ENCODE measurements around the gene COL23A1. TPM values are rescaled to one million over a fixed set of nuclear protein-coding genes. Genes with fewer than 3 reads are reported as not detected.

COL23A1 gene
- polyA plus RNA-seq, 2 donors = 0.59 to 0.75 TPM

DNA sequence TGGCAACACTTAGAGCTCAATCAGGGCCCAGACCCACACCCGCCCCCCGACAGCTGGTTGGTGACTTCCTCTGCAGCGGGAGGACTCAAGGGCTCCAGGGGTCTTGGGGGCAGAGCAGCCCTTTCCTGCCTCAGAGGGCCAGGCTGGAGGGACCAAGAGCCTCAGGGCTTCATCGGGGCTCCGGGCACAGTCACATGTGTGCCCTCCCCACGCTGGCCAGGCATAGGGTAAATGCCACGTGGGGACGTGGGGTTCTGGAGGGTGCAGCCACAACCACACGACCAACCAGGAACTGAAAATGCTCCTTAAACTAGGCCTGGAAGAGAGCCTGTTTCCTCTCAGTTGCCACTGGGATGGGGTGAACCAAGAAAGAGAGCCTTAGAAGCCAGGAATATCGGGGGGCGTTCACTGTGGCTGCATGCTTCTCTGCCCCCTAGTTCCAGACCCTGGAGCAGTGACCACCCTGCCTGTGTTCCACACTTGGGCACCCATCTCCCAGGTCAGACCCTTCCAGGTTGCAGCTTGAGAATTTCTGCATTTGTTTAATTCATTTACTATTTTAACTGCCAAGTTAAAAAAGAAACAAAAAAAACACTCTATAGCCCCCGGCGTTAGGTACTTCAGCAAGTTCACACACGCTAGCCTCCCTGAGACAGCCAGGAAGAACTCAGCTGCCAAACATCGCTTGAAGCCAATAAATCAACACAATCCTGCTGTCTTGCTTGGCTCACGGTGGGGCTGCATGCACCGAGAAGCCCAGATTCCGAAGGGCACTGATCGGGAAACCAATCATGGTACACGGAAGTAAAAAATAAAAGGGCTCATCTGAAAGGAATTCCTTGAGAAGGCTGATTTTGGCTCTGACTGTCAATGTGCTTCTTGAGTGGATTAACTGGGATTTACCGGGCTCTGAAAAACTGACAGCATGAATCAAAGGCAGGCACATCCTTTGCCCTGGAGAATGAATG, 301.5 kb downstream of the COL23A1 start:
- Histone ChIP-seq H3K4me1 (ENCODE audit: control insufficient read depth in 2 of 2, insufficient read depth in 2 of 2, low read length in 1 of 2) (peaks cover 2 to 8% of the 10 kb centered on the region in 2 donors), H3K27me3 (ENCODE audit: control insufficient read depth in 1 of 2, insufficient read depth in 2 of 2, low read length in 2 of 2) (peaks cover 4 to 5% of the 10 kb centered on the region in 2 donors), H3K4me3 (ENCODE audit: low read depth in 1 of 2, low read length in 2 of 2) (no peak overlapping the region), H3K36me3 (ENCODE audit: control insufficient read depth in 2 of 2, insufficient read depth in 2 of 2, low read length in 1 of 2) (no peaks in the 10 kb centered on the region), H3K9me3 (ENCODE audit: control insufficient read depth in 2 of 2, insufficient read depth in 1 of 2, low read depth in 1 of 2, low read length in 1 of 2) (peaks cover 0 to 3% of the 10 kb centered on the region in 2 donors), H3K27ac (ENCODE audit: low read depth in 2 of 2, low read length in 1 of 2) (no peak overlapping the region)
- WGBS, 2 donors = 36 to 41% methylated on average over 21 of the region's 21 CpGs

DNA sequence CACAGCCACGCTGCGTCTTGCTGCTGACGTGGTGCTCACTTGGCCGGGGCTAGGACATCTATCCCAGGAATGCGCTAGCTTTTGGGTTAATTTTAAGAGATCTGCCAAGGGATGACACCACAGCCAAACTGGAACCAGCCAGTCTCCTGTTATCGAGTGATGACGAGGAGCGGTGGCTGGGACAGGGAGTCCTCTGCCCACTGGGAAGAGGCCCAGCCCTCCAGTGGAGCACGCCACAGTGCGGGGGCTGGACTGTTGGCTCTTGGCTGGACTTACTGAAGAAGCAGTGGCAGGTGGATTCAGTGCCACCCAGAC, 302.4 kb downstream of the COL23A1 start:
- Histone ChIP-seq H3K9me3 (ENCODE audit: control insufficient read depth in 2 of 2, insufficient read depth in 1 of 2, low read depth in 1 of 2, low read length in 1 of 2) (peaks cover 0 to 3% of the 10 kb centered on the region in 2 donors), H3K4me1 (ENCODE audit: control insufficient read depth in 2 of 2, insufficient read depth in 2 of 2, low read length in 1 of 2) (peaks cover 2 to 8% of the 10 kb centered on the region in 2 donors), H3K4me3 (ENCODE audit: low read depth in 1 of 2, low read length in 2 of 2) (no peak overlapping the region), H3K27ac (ENCODE audit: low read depth in 2 of 2, low read length in 1 of 2) (no peak overlapping the region), H3K27me3 (ENCODE audit: control insufficient read depth in 1 of 2, insufficient read depth in 2 of 2, low read length in 2 of 2) (peaks cover 4 to 5% of the 10 kb centered on the region in 2 donors), H3K36me3 (ENCODE audit: control insufficient read depth in 2 of 2, insufficient read depth in 2 of 2, low read length in 1 of 2) (no peaks in the 10 kb centered on the region)
- 63 to 82% methylated on average over 10 of the region's 10 CpGs for WGBS, 2 donors

DNA sequence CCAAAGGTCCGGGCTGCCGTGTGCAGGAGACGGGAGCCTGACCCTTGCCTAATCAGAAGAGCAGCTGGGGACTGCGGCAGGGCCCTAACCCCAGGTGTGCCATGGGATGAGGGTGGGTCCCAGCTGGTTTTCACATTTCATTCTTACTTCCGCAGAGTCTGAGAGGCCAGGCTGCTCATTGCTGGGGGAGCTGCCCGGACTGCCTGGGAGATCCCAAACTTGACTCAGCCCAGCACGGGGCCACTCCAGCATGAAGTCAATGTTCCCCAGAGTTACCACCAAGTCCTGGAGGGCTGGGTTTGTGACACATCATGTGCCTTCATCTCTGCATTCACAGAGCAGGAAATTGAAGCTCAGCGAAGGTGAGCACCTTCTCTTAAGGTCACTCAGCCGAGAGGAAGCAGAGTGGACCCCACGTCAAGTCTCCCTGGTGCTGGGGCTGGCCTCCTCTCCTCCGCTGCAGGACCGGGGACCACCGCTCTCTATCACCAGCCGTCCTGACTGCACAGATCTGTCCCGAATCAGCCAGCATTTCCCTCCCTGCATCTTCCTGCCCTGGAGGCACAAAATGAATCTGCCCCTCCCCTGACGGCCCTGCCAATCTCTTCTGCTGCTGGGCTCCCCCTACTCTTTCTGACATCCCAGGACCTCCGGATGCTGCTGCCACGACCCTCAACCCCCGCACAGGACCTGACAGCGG, 303.0 kb downstream of the COL23A1 start:
- Histone ChIP-seq H3K4me1 (ENCODE audit: control insufficient read depth in 2 of 2, insufficient read depth in 2 of 2, low read length in 1 of 2) (peaks cover 2 to 8% of the 10 kb centered on the region in 2 donors), H3K9me3 (ENCODE audit: control insufficient read depth in 2 of 2, insufficient read depth in 1 of 2, low read depth in 1 of 2, low read length in 1 of 2) (peaks cover 0 to 3% of the 10 kb centered on the region in 2 donors), H3K36me3 (ENCODE audit: control insufficient read depth in 2 of 2, insufficient read depth in 2 of 2, low read length in 1 of 2) (no peaks in the 10 kb centered on the region), H3K4me3 (ENCODE audit: low read depth in 1 of 2, low read length in 2 of 2) (no peak overlapping the region), H3K27ac (ENCODE audit: low read depth in 2 of 2, low read length in 1 of 2) (no peak overlapping the region), H3K27me3 (ENCODE audit: control insufficient read depth in 1 of 2, insufficient read depth in 2 of 2, low read length in 2 of 2) (peaks cover 4 to 5% of the 10 kb centered on the region in 2 donors)
- 72 to 74% methylated on average over 20 of the region's 20 CpGs for WGBS, 2 donors

DNA sequence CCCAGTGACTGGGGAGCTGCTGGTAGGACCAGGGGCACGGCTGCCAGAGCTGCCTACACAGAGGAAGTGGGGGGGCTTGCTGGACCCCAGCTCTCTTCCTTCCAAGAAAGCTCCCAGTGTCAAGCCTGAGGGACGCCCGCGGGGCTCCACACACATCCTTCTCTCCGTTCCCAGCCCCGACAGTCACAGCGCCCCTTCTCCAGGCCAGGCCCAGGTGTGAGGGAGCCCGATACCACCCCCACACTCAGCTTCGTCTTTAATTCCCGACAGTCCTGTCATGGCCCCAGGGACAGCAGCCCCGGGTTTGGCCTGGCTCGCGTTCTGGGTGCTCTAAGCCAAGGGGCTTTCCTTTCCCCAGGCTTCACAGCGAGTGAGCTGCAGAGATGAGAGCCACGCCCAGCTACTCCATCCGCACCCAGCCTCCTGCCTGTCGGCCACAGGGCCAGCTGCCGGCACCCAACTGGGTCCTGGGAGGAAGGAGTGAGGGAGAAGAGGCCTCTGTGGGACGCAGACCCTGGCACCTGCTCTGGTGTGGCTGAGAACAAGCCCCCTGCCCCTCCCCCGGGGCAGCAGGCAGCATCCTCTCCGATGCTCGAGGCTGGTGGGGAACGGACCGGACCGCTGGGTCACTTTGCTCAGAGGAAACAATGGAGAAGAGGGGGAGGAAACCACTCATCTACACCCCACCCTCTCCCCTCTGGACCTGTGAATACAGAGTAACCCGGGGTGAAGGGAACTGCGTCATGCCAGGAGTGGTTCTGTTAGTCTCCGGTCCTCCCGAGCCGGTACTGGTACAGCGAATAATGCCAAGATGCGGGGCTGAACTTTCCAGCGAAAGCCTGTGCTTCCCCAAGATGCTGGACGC, 303.7 kb downstream of the COL23A1 start:
- Histone ChIP-seq H3K9me3 (ENCODE audit: control insufficient read depth in 2 of 2, insufficient read depth in 1 of 2, low read depth in 1 of 2, low read length in 1 of 2) (peaks cover 0 to 3% of the 10 kb centered on the region in 2 donors), H3K4me1 (ENCODE audit: control insufficient read depth in 2 of 2, insufficient read depth in 2 of 2, low read length in 1 of 2) (peaks cover 2 to 8% of the 10 kb centered on the region in 2 donors), H3K27me3 (ENCODE audit: control insufficient read depth in 1 of 2, insufficient read depth in 2 of 2, low read length in 2 of 2) (peaks cover 4 to 5% of the 10 kb centered on the region in 2 donors), H3K36me3 (ENCODE audit: control insufficient read depth in 2 of 2, insufficient read depth in 2 of 2, low read length in 1 of 2) (no peaks in the 10 kb centered on the region), H3K27ac (ENCODE audit: low read depth in 2 of 2, low read length in 1 of 2) (no peak overlapping the region), H3K4me3 (ENCODE audit: low read depth in 1 of 2, low read length in 2 of 2) (no peak overlapping the region)
- 66 to 75% methylated on average over 34 of the region's 34 CpGs for WGBS, 2 donors

DNA sequence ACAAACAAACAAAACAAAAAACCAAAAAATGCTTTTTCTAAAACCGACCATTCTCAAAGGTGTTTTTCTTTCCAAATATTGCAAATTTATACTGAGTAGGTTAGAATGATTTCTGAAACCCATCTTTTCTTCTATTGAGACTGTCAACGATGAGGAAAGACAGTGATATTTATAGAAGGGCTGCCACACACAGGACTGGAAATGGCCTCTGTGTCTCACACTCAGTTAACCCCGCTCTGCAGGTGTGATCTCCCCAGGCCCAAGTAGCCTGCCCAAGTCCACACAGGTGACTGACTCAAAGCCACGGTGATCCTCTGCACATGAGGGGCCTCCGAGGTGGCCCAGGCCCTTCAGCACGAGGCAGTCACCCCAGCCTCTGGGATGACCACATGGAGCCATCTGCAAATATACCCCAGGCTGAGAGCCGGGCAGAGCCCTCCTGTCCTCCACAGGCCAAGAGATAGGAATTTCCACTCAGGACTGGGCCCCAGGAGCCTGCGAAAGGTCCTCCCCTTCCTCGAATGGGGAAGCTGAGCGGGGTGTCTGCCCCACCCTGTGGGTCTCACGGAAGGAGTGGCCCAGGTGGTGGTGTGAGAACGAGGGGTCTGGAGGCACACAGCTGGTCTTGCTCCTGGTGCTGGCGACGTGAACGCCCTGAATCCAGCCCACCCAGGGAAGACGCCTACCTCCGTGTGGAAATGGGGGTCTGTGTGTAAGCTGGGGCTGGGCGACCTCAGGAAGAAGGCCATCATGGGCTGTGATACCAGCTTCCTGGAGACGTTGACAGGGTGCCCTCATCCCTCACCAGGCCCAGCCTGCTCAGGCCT, 304.6 kb downstream of the COL23A1 start:
- 88 to 89% methylated on average over 19 of the region's 19 CpGs for WGBS, 2 donors
- Histone ChIP-seq H3K9me3 (ENCODE audit: control insufficient read depth in 2 of 2, insufficient read depth in 1 of 2, low read depth in 1 of 2, low read length in 1 of 2) (peaks cover 0 to 3% of the 10 kb centered on the region in 2 donors), H3K4me1 (ENCODE audit: control insufficient read depth in 2 of 2, insufficient read depth in 2 of 2, low read length in 1 of 2) (peaks cover 2 to 8% of the 10 kb centered on the region in 2 donors), H3K27ac (ENCODE audit: low read depth in 2 of 2, low read length in 1 of 2) (no peak overlapping the region), H3K4me3 (ENCODE audit: low read depth in 1 of 2, low read length in 2 of 2) (no peak overlapping the region), H3K36me3 (ENCODE audit: control insufficient read depth in 2 of 2, insufficient read depth in 2 of 2, low read length in 1 of 2) (no peaks in the 10 kb centered on the region), H3K27me3 (ENCODE audit: control insufficient read depth in 1 of 2, insufficient read depth in 2 of 2, low read length in 2 of 2) (peaks cover 4 to 5% of the 10 kb centered on the region in 2 donors)

DNA sequence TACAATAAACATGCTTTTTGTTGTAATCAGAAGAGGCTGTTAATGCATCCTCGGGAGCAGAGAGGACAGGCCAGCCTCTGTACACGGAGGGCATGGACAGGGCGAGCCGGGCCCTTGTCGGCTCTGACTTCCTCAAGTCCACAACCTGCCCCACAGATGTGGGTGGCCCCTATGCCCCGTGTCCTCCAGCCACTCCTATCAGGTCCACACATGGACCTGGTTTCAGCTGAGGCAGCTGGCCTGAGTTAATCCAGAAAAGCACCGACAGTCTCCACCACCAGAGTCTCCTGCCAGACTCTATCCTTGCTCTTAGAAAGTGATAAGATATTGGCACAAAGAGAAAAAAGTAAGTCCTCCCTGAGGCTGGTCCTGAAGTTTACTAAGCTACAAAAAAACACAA, 305.2 kb downstream of the COL23A1 start:
- no peak overlapping the region for H3K27ac ChIP-seq (ENCODE audit: low read depth in 2 of 2, low read length in 1 of 2)
- H3K9me3 ChIP-seq (ENCODE audit: control insufficient read depth in 2 of 2, insufficient read depth in 1 of 2, low read depth in 1 of 2, low read length in 1 of 2) = peaks cover 0 to 3% of the 10 kb centered on the region in 2 donors
- H3K4me3 ChIP-seq (ENCODE audit: low read depth in 1 of 2, low read length in 2 of 2) = no peak overlapping the region
- peaks cover 2 to 8% of the 10 kb centered on the region in 2 donors for H3K4me1 ChIP-seq (ENCODE audit: control insufficient read depth in 2 of 2, insufficient read depth in 2 of 2, low read length in 1 of 2)
- WGBS, 2 donors = 85 to 88% methylated on average over 7 of the region's 7 CpGs
- H3K27me3 ChIP-seq (ENCODE audit: control insufficient read depth in 1 of 2, insufficient read depth in 2 of 2, low read length in 2 of 2) = peaks cover 0 to 5% of the 10 kb centered on the region in 2 donors
- H3K36me3 ChIP-seq (ENCODE audit: control insufficient read depth in 2 of 2, insufficient read depth in 2 of 2, low read length in 1 of 2) = no peaks in the 10 kb centered on the region

DNA sequence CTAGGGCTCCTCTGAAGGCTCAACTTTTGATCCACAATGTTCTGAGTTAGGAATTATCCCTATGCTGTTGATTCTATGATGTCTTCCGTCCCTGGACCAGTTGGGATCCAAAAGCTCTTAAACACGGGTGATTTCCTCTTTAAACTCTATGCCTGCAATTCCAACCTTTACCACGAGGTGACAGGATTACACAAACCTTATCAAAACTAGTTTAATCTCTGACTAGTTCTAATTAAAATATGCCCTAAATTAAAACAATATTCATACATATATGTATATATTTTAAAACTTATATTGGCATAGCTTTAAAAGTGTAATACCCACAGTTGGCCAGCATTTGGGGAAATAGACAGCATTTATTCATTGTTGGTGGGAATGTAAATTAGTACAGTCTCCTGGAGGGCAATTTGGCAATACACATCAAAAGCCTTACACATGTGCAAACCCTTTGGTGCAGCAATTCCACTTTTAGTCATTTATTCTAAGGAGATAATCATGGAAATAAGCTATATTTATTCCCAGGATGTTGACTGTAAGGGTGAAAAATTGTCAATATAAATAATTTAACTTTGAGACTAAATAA, 306.0 kb downstream of the COL23A1 start:
- WGBS, 2 donors = 48 to 50% methylated on average over 3 of the region's 3 CpGs
- Histone ChIP-seq H3K9me3 (ENCODE audit: control insufficient read depth in 2 of 2, insufficient read depth in 1 of 2, low read depth in 1 of 2, low read length in 1 of 2) (peaks cover 0 to 3% of the 10 kb centered on the region in 2 donors), H3K36me3 (ENCODE audit: control insufficient read depth in 2 of 2, insufficient read depth in 2 of 2, low read length in 1 of 2) (no peaks in the 10 kb centered on the region), H3K4me1 (ENCODE audit: control insufficient read depth in 2 of 2, insufficient read depth in 2 of 2, low read length in 1 of 2) (peaks cover 2 to 8% of the 10 kb centered on the region in 2 donors), H3K27me3 (ENCODE audit: control insufficient read depth in 1 of 2, insufficient read depth in 2 of 2, low read length in 2 of 2) (peaks cover 0 to 5% of the 10 kb centered on the region in 2 donors), H3K4me3 (ENCODE audit: low read depth in 1 of 2, low read length in 2 of 2) (no peak overlapping the region), H3K27ac (ENCODE audit: low read depth in 2 of 2, low read length in 1 of 2) (no peak overlapping the region)

DNA sequence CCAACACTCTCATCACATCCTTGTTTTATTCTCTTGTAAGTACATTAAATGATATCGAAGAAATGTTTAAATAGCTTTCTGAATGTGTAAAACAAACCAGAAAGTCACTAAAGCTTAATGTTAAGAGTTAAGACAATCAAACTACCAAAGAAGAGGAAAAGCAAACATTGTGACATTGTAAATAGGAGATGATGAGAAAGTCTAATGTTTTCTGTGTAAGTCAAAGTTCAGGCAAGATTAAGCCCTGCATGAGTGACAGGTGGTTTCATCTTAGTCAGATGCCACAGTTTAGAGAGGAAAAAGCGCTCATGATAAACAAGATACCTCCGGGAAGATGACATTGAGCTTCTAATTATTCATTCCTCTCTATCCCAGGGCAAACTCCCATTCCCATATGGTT, 306.7 kb downstream of the COL23A1 start:
- Histone ChIP-seq H3K27ac (ENCODE audit: low read depth in 2 of 2, low read length in 1 of 2) (no peak overlapping the region), H3K4me1 (ENCODE audit: control insufficient read depth in 2 of 2, insufficient read depth in 2 of 2, low read length in 1 of 2) (peaks cover under 1 to 7% of the 10 kb centered on the region in 2 donors), H3K36me3 (ENCODE audit: control insufficient read depth in 2 of 2, insufficient read depth in 2 of 2, low read length in 1 of 2) (no peaks in the 10 kb centered on the region), H3K27me3 (ENCODE audit: control insufficient read depth in 1 of 2, insufficient read depth in 2 of 2, low read length in 2 of 2) (peaks cover 2 to 5% of the 10 kb centered on the region in 2 donors), H3K4me3 (ENCODE audit: low read depth in 1 of 2, low read length in 2 of 2) (no peak overlapping the region), H3K9me3 (ENCODE audit: control insufficient read depth in 2 of 2, insufficient read depth in 1 of 2, low read depth in 1 of 2, low read length in 1 of 2) (peaks cover 0 to 3% of the 10 kb centered on the region in 2 donors)
- 80 to 90% methylated on average over 3 of the region's 3 CpGs for WGBS, 2 donors
